Endothelial cell of umbilical vein (primary cell): ENCODE results near the gene MRTFA.

ENCODE experiments used
- CTCF ChIP-seq, 2 donors: IDR thresholded peaks; 1 replicate in 1 of 2; 2 replicates in 1 of 2; pipeline ENCODE4 v1.5.1; 2011; ENCODE audit warnings: low read length in 2 of 2, mild to moderate bottlenecking in 2 of 2, moderate library complexity in 2 of 2, control low read depth in 1 of 2, inconsistent platforms in 1 of 2, low read depth in 1 of 2; ENCODE audit not compliant: insufficient read depth in 1 of 2; ENCODE audit errors: extremely low read depth in 1 of 2
- FOS ChIP-seq: IDR thresholded peaks from 2 replicates; pipeline ENCODE4 v1.6.1; 2011; ENCODE audit warnings: mild to moderate bottlenecking, low read length, moderate library complexity, borderline replicate concordance; ENCODE audit not compliant: insufficient read depth
- MAX ChIP-seq: IDR thresholded peaks from 2 replicates; pipeline ENCODE4 v1.6.1; 2011; ENCODE audit not compliant: insufficient read depth, insufficient read length
- MYC ChIP-seq: IDR thresholded peaks from one replicate; pipeline ENCODE4 v1.6.1; 2011; ENCODE audit warnings: mild to moderate bottlenecking, low read depth, low read length
- POLR2A ChIP-seq: IDR thresholded peaks from 2 replicates; pipeline ENCODE4 v1.6.1; 2012; ENCODE audit warnings: low read depth, mild to moderate bottlenecking, control low read depth, low read length
- POLR2AphosphoS5 ChIP-seq: IDR thresholded peaks from 2 replicates; pipeline ENCODE4 v1.6.1; 2012; ENCODE audit warnings: low read depth, mild to moderate bottlenecking, control low read depth, low read length, moderate library complexity; ENCODE audit not compliant: insufficient read depth

GRCh38 chr22:40552070-40552469 is 84.4 kb downstream of the MRTFA start:
- no peak for TF ChIP-seq POLR2A
- TF ChIP-seq CTCF (IDR thresholded peaks at IDR 0.05; ENCODE audit: extremely low read depth in 1 of 2, insufficient read depth in 1 of 2, low read depth in 1 of 2, low read length in 2 of 2) = no peak
- no peak for TF ChIP-seq FOS
- TF ChIP-seq MAX = no peak
- no peak for TF ChIP-seq MYC
- TF ChIP-seq POLR2AphosphoS5 = no peak
